Measurements from ENCODE around the gene PPP2R5C.
"Not testable (repeated sequence)": the region's sequence is repeated elsewhere in the genome, so short reads cannot be mapped to it uniquely, and the experiment has no call there.

PPP2R5C gene

DNA sequence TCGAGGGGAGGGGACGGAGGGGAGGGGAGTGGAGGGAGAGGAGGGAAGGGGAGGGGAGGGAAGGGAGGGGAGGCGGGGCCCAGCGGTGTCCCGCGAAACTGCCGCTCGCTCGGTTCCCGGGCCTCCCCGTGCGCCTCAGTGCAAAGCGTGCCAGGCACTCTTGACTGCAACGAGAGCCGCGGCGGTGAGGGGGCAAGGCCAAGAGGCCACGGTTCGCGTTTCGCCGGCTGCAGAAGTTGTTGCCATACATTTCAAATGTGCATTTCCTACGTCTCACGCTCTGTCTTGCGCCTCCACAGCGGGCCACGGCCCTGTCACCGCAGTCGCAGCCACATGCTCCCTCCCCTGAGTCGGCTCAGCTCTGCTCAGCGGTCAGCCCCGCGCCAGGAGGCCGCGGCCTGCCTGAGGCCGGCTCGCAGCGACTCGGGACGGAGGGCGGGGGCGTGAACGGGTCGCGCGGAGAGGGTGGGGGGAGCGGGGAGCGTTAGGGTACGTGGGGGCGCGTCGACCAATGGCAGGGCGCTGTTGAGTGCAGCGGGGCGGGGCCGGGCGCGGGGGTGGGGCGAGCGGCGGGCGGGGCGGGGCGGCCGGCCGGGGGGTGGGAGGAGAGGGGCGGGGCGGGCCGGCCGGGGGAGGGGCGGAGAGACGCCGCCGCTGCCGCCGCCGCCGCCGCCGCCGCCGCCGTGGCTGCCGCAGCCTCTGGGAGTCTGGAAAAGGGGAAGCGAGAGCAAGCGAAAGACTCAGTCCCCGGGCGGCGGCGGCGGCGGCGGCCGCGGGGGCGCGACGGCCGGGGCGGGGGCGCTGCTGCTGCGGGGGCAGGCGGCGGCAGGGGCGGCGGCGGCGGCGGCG lies at the start of gene PPP2R5C:
Gene PPP2R5C, plus strand, starts transcription at position 678 of the 849 bp plus-strand sequence. CDS start 185 bp downstream, outside the sequence.
- Histone ChIP-seq H3K27me3 (ENCODE audit: control insufficient read depth in 1 of 2, insufficient read depth in 2 of 2, low read length in 2 of 2) (no peaks in the 10 kb centered on the region), H3K9ac (ENCODE audit: low read length) (peak within 1 kb of the TSS; percentile 65), H3K36me3 (ENCODE audit: insufficient read depth, low read length) (peaks cover 10% of the 10 kb centered on the region), H3K9me3 (ENCODE audit: low read length) (no peaks in the 10 kb centered on the region), H3K4me3 (ENCODE audit: low read depth in 1 of 2, low read length in 2 of 2) (peak within 1 kb of the TSS; percentile 77 to 88), H3K27ac (ENCODE audit: low read depth, low read length) (peak within 1 kb of the TSS; percentile 96), H3K4me1 (ENCODE audit: insufficient read depth, low read length) (peaks cover 8% of the 10 kb centered on the region)

DNA sequence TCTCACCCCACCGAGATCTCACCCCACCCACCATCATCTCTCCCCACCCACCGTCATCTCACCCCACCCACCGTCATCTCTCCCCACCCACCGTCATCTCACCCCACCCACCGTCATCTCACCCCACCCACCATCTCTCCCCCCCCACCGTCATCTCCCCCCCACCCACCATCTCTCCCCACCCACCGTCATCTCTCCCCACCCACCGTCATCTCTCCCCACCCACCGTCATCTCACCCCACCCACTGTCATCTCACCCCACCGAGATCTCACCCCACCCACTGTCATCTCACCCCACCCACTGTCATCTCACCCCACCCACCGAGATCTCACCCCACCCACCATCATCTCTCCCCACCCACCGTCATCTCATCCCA lies 49.7 kb upstream of the PPP2R5C start:
- H3K36me3 ChIP-seq (ENCODE audit: insufficient read depth, low read length); H3K9me3 ChIP-seq (ENCODE audit: low read length); H3K27ac ChIP-seq (ENCODE audit: low read depth, low read length); H3K4me3 ChIP-seq (ENCODE audit: low read depth in 1 of 2, low read length in 2 of 2); H3K27me3 ChIP-seq (ENCODE audit: control insufficient read depth in 1 of 2, insufficient read depth in 2 of 2, low read length in 2 of 2); H3K9ac ChIP-seq (ENCODE audit: low read length): not testable (repeated sequence)
- peaks cover 10% of the 10 kb centered on the region for H3K4me1 ChIP-seq (ENCODE audit: insufficient read depth, low read length)

DNA sequence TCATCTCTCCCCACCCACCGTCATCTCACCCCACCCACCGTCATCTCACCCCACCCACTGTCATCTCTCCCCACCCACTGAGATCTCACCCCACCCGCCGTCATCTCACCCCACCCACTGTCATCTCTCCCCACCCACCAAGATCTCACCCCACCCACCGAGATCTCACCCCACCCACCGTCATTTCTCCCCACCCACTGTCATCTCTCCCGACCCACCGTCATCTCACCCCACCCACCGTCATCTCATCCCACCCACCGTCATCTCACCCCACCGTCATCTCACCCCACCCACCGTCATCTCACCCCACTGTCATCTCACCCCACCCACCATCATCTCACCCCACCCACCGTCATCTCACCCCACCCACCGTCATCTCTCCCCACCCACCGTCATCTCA lies 49.2 kb upstream of the PPP2R5C start:
- not testable (repeated sequence) for H3K4me3 ChIP-seq (ENCODE audit: low read depth in 1 of 2, low read length in 2 of 2); H3K36me3 ChIP-seq (ENCODE audit: insufficient read depth, low read length); H3K27me3 ChIP-seq (ENCODE audit: control insufficient read depth in 1 of 2, insufficient read depth in 2 of 2, low read length in 2 of 2); H3K27ac ChIP-seq (ENCODE audit: low read depth, low read length); H3K9ac ChIP-seq (ENCODE audit: low read length); H3K9me3 ChIP-seq (ENCODE audit: low read length); H3K4me1 ChIP-seq (ENCODE audit: insufficient read depth, low read length)

DNA sequence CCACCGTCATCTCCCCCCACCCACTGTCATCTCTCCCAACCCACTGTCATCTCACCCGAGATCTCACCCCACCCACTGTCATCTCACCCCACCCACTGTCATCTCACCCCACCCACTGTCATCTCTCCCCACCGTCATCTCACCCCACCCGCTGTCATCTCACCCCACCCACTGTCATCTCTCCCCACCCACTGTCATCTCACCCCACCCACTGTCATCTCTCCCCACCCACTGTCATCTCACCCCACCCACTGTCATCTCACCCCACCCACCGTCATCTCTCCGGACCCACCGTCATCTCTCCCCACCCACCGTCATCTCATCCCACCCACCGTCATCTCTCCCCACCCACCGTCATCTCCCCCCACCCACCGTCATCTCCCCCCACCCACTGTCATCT lies 48.4 kb upstream of the PPP2R5C start:
- H3K4me1 ChIP-seq (ENCODE audit: insufficient read depth, low read length); H3K4me3 ChIP-seq (ENCODE audit: low read depth in 1 of 2, low read length in 2 of 2); H3K27ac ChIP-seq (ENCODE audit: low read depth, low read length); H3K36me3 ChIP-seq (ENCODE audit: insufficient read depth, low read length); H3K27me3 ChIP-seq (ENCODE audit: control insufficient read depth in 1 of 2, insufficient read depth in 2 of 2, low read length in 2 of 2); H3K9ac ChIP-seq (ENCODE audit: low read length); H3K9me3 ChIP-seq (ENCODE audit: low read length): not testable (repeated sequence)

DNA sequence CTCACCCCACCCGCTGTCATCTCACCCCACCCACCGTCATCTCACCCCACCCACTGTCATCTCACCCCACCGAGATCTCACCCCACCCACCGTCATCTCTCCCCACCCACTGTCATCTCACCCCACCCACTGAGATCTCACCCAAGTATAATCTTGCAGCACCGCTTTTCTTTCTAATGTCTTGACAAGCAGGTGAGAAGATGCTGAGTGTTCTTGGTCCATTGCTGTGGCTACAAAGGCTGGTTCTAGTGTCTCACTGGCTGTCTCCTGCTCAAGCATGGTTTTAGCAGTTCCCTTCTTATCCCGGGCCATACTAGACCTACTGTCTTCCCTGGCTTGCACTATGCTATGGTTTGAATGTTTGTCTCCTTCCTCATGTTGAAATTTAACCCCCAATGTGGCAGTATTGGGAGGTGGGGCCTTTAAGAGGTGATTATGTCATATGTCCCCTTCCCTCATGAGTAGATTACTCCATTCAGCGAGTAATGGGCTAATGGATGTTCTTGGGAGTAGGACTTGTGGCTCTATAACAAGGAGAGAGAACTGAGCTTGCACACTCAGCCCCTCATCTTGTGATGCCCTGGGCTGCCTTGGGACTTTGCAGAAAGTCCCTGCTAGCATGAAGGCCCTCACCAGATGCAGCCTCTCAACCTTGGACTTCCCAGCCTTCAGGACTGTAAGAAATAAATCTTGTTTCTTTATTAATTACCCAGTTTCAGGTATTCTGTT lies 47.7 kb upstream of the PPP2R5C start:
- Histone ChIP-seq H3K4me3 (ENCODE audit: low read depth in 1 of 2, low read length in 2 of 2) (no peak overlapping the region), H3K27ac (ENCODE audit: low read depth, low read length) (no peak overlapping the region), H3K36me3 (ENCODE audit: insufficient read depth, low read length) (no peaks in the 10 kb centered on the region), H3K9ac (ENCODE audit: low read length) (no peak overlapping the region), H3K27me3 (ENCODE audit: control insufficient read depth in 1 of 2, insufficient read depth in 2 of 2, low read length in 2 of 2) (no peaks in the 10 kb centered on the region), H3K9me3 (ENCODE audit: low read length) (no peaks in the 10 kb centered on the region), H3K4me1 (ENCODE audit: insufficient read depth, low read length) (no peaks in the 10 kb centered on the region)

DNA sequence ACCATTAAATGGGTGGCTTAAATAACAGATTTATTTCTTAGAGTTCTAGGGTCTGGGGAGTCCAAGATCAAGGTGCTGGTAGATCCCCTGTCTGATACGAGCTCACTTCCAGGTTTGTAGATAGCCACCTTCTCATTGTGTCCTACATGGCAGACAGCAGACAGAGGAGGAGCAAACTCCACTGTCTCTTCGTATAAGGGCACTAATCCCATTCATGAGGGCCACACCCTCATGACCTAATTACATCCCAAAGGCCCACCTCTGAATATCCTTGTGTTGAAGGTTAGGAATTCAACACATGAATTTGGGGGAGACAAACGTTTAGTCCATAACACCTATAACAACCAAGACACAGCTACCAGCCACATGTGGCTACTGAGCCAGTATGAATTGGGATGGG lies 47.1 kb upstream of the PPP2R5C start:
- no peaks in the 10 kb centered on the region for H3K4me1 ChIP-seq (ENCODE audit: insufficient read depth, low read length)
- H3K4me3 ChIP-seq (ENCODE audit: low read depth in 1 of 2, low read length in 2 of 2), result no peak overlapping the region
- H3K9me3 ChIP-seq (ENCODE audit: low read length), result no peaks in the 10 kb centered on the region
- no peak overlapping the region for H3K27ac ChIP-seq (ENCODE audit: low read depth, low read length)
- no peaks in the 10 kb centered on the region for H3K27me3 ChIP-seq (ENCODE audit: control insufficient read depth in 1 of 2, insufficient read depth in 2 of 2, low read length in 2 of 2)
- H3K9ac ChIP-seq (ENCODE audit: low read length), result no peak overlapping the region
- no peaks in the 10 kb centered on the region for H3K36me3 ChIP-seq (ENCODE audit: insufficient read depth, low read length)

DNA sequence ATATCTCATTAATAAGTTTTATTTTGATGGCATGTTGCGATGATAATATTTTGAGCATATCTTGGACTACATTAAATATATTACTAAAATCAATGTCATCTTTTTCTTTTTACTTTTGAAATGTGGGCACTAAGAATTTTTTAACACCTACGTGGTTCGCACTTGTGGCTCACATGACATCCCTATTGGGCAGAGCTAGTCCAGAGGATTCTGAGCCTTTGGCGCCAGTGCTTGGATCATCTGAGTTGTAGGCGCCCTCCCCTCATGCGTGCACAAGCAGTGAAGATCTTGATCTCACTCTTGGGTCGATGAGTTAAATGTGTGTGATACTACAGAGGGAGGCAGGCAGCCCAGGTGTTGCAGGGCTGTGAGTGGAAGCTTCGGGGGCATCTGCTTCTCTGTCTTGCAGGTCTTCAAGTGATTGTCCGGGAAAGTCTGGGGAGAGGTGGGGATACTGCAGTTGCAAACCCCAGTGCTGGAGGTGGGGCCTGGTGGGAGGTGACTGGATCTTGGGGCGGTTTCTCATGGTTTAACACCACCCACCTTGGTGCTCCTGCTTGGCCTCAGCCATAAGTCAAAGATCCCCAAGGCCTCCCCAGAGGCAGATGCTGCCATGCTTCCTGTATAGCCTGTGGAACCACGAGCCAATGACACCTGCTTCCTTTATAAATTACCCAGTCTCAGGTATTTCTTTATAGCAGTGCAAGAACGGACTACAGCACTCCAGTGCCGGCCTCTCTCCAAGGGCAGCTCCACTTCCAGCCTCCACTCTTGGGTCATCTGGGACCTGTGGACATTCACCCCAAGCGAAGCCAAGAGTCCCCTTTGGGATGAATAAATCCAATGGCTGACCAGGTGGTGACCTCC lies 46.1 kb upstream of the PPP2R5C start:
- H3K27ac ChIP-seq (ENCODE audit: low read depth, low read length), result no peak overlapping the region
- no peak overlapping the region for H3K9ac ChIP-seq (ENCODE audit: low read length)
- no peaks in the 10 kb centered on the region for H3K9me3 ChIP-seq (ENCODE audit: low read length)
- H3K4me1 ChIP-seq (ENCODE audit: insufficient read depth, low read length), result no peaks in the 10 kb centered on the region
- no peaks in the 10 kb centered on the region for H3K27me3 ChIP-seq (ENCODE audit: control insufficient read depth in 1 of 2, insufficient read depth in 2 of 2, low read length in 2 of 2)
- H3K4me3 ChIP-seq (ENCODE audit: low read depth in 1 of 2, low read length in 2 of 2), result no peak overlapping the region
- no peaks in the 10 kb centered on the region for H3K36me3 ChIP-seq (ENCODE audit: insufficient read depth, low read length)

DNA sequence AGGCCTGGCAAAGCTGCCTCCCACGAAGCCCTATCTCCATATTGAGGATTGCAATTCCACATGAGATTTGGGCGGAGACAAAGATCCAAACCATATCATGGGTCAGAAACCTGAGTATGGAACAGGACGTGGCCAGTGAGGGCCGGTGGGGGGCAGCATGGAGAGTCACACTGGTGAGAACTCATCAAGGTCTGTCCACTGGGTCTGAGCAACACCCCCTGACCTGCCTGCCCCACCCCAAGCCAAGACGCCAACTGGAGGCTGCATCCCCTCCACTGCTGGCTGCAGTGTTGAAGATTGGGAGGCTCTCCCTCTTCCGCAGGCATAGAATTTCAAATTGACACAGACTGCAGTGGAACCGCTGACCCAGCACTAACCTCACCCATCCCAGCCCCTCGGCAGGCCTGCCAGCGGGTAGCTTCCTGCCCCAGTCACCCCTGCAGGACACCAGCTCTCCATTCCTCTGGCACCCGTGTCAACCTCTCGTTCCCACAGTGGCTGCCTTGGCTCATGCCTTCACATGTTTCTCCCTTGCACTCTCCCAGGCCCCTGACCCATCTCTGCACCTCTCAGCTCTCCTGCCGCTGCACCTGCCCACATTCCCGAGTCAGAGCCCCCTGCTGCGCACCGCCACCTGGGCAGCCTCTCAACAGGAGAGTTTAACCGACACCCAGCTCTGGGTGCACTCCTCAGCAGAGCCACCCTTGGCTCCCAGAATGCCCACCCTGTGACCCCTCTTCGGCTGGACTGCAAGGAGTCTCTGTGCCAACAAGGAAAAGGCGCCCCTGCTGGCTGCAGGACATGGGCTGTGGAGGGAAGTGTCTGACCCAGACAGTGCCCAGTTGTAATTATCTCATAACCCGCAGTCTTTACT lies 45.2 kb upstream of the PPP2R5C start:
- no peak overlapping the region for H3K4me3 ChIP-seq (ENCODE audit: low read depth in 1 of 2, low read length in 2 of 2)
- no peaks in the 10 kb centered on the region for H3K9me3 ChIP-seq (ENCODE audit: low read length)
- no peaks in the 10 kb centered on the region for H3K27me3 ChIP-seq (ENCODE audit: control insufficient read depth in 1 of 2, insufficient read depth in 2 of 2, low read length in 2 of 2)

DNA sequence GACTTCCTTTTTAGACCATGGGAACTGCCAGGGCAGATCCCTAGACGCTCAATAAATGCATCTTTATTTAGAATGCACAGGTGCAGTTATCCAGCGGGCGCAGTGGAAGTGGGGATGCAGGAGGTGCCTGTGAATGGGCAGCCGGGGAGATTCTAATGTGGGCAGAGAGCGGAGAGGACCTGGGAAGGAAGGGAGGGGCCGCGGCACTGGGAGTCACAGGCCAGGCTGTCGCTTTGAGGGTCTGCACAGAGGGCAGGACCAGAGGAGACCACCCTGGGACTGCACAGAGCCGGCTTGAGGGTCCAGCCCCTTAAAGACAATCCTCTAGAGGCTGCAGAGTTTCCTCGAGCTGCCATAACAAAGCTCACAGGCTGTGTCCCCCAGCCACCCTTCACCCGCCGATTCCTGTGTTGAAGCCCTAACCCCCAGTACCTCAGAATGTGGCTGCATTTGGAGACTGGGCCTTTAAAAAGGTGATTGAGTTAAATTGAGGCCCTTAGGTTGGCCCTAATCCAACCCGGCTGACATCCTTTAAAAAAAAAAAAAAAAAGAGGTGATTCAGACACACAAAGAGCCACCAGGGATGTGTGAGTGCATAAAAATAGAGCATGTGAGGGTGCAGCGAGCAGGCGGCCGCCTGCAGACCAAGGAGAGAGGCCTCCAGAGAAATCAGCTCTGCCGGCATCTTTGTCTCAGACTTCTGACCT lies 44.4 kb upstream of the PPP2R5C start:
- Histone ChIP-seq H3K4me1 (ENCODE audit: insufficient read depth, low read length) (no peaks in the 10 kb centered on the region), H3K27ac (ENCODE audit: low read depth, low read length) (no peak overlapping the region), H3K9ac (ENCODE audit: low read length) (no peak overlapping the region), H3K9me3 (ENCODE audit: low read length) (no peaks in the 10 kb centered on the region), H3K4me3 (ENCODE audit: low read depth in 1 of 2, low read length in 2 of 2) (no peak overlapping the region), H3K36me3 (ENCODE audit: insufficient read depth, low read length) (no peaks in the 10 kb centered on the region), H3K27me3 (ENCODE audit: control insufficient read depth in 1 of 2, insufficient read depth in 2 of 2, low read length in 2 of 2) (no peaks in the 10 kb centered on the region)

More for the DNA sequence above, 45.2 kb upstream of the PPP2R5C start:
- Histone ChIP-seq H3K27ac (ENCODE audit: low read depth, low read length) (no peak overlapping the region), H3K4me1 (ENCODE audit: insufficient read depth, low read length) (no peaks in the 10 kb centered on the region), H3K9ac (ENCODE audit: low read length) (no peak overlapping the region), H3K36me3 (ENCODE audit: insufficient read depth, low read length) (no peaks in the 10 kb centered on the region)

DNA sequence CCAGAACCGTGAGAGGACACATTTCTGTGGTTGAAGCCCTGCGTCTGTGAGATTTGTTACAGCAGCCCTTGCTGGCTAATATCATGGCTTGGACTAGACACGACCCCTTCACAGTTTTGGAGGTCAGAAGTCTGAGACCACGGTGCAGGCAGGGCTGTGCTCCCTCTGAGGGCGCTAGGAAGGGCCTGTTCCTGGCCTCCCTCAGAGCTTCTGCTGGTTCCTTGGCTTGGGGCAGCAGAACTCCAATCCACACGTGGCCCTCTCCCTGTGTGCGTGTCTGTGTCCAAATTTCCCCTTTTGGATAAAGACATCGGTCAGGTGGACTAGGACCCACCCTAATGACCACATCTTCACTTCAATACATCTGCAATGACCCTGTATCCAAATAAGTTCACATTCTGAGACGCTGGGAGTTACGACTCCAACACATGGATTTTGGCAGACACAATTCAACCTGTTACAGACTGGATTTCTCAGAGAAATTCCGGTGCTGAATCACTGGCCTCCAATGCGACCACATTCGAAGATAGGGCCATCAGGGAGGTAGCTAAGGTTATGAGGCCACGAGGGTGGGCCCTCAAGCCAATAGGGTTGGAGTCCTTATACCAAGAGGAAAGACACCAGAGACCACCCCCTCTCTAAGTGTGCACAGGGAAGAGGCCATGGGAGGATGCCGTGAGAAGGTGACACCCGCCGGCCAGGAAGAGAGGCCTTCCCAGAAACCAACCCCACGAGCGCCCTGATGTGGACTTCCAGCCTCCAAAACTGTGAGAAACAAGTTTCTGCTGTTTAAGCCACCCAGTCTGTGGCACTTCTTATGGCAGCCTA lies 43.6 kb upstream of the PPP2R5C start:
- H3K4me1 ChIP-seq (ENCODE audit: insufficient read depth, low read length), result no peaks in the 10 kb centered on the region
- H3K9ac ChIP-seq (ENCODE audit: low read length), result no peak overlapping the region
- no peaks in the 10 kb centered on the region for H3K9me3 ChIP-seq (ENCODE audit: low read length)
- H3K27ac ChIP-seq (ENCODE audit: low read depth, low read length), result no peak overlapping the region
- no peaks in the 10 kb centered on the region for H3K27me3 ChIP-seq (ENCODE audit: control insufficient read depth in 1 of 2, insufficient read depth in 2 of 2, low read length in 2 of 2)
- no peak overlapping the region for H3K4me3 ChIP-seq (ENCODE audit: low read depth in 1 of 2, low read length in 2 of 2)
- H3K36me3 ChIP-seq (ENCODE audit: insufficient read depth, low read length), result no peaks in the 10 kb centered on the region

Data from muscle layer of colon (tissue), 2 donors.